ENCODE results near the gene GPSM1. TPM values are rescaled to one million over a fixed set of nuclear protein-coding genes. Genes with fewer than 3 reads are reported as not detected.

Gene GPSM1
- total RNA-seq, 1 experiment from 2014 or later = 26.4 TPM

DNA sequence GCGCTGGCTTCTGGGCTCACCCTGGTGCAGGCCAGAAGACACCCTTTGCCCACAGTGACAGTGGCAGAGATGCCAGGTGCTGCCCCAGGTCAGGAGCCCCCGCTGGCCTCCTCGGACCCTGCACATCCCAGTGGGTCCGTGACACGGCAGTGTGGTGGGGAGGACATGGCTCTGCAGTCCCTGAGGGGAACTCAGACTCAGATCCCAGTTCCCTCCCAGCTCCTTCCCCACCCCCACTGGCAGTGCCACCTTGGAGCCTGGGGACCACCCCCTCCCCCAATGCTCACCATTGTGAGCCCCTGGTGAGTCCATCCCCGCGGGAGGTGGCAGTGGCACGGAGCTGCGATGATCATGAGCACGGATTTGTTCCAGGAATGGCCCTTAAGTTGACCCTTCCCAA, 22.9 kb upstream of the GPSM1 start:
- no peak overlapping the region for H3K4me3 ChIP-seq (replicated peaks in 1 of 2; ENCODE audit: low read depth in 1 of 2, low read length in 2 of 2)
- H3K27ac ChIP-seq (ENCODE audit: low read depth, low read length) = no peak overlapping the region
- ATAC-seq (no peak), DNase-seq (ENCODE audit: low read depth, low spot score) (no peak)
- RAD21 ChIA-PET (ENCODE audit: low non-redundant PET in 1 of 2, low total read pairs in 2 of 2, uncharacterized antibody in 2 of 2, unreplicated experiment in 2 of 2) = no interaction called here
- H3K9me3 ChIP-seq (ENCODE audit: control insufficient read depth in 1 of 2, insufficient read depth in 1 of 2, low read depth in 1 of 2, low read length in 2 of 2) = peaks cover 0 to 5% of the 10 kb centered on the region in 2 experiments; a peak in 1 of 4 replicates
- no peaks in the 10 kb centered on the region for H3K27me3 ChIP-seq (ENCODE audit: insufficient read depth, low read length)
- no peaks in the 10 kb centered on the region for H4K20me1 ChIP-seq (ENCODE audit: insufficient read depth)
- POLR2A ChIA-PET = no interaction called here
- no TSS peak for BruUV-seq (replicated peaks)
- H3K4me2 ChIP-seq (ENCODE audit: low read length) = no peak overlapping the region
- intact Hi-C loops (cut with micrococcal nuclease) = no loop called here
- H3K9me2 ChIP-seq (ENCODE audit: insufficient read depth) = no peaks in the 10 kb centered on the region
- CTCF ChIA-PET = no interaction called here
- no peaks in the 10 kb centered on the region for H3K36me3 ChIP-seq (ENCODE audit: control insufficient read depth in 1 of 2, insufficient read depth in 2 of 2, low read length in 2 of 2)
- TF ChIP-seq ZNF274 (IDR thresholded peaks at IDR 0.05; ENCODE audit: low read depth, low read length) = no peak
- no peak overlapping the region for H3K9ac ChIP-seq (ENCODE audit: low read length)
- no peaks in the 10 kb centered on the region; a peak in 1 of 4 replicates for H3K4me1 ChIP-seq (ENCODE audit: control insufficient read depth in 1 of 2, insufficient read depth in 2 of 2, low read length in 2 of 2)
- no peak overlapping the region for H2AFZ ChIP-seq (ENCODE audit: low read depth, low read length, poor library complexity, severe bottlenecking)
- no peaks in the 10 kb centered on the region for H3K79me2 ChIP-seq (ENCODE audit: insufficient read depth, low read length)

GRCh38 chr9:136304981-136305380, 22.4 kb upstream of the GPSM1 start:
- Histone ChIP-seq H3K27me3 (ENCODE audit: insufficient read depth, low read length) (no peaks in the 10 kb centered on the region), H2AFZ (ENCODE audit: low read depth, low read length, poor library complexity, severe bottlenecking) (no peak overlapping the region), H3K4me2 (ENCODE audit: low read length) (no peak overlapping the region), H4K20me1 (ENCODE audit: insufficient read depth) (no peaks in the 10 kb centered on the region), H3K9ac (ENCODE audit: low read length) (no peak overlapping the region), H3K4me3 (replicated peaks in 1 of 2; ENCODE audit: low read depth in 1 of 2, low read length in 2 of 2) (no peak overlapping the region), H3K36me3 (ENCODE audit: control insufficient read depth in 1 of 2, insufficient read depth in 2 of 2, low read length in 2 of 2) (no peaks in the 10 kb centered on the region), H3K27ac (ENCODE audit: low read depth, low read length) (no peak overlapping the region), H3K9me2 (ENCODE audit: insufficient read depth) (no peaks in the 10 kb centered on the region), H3K9me3 (ENCODE audit: control insufficient read depth in 1 of 2, insufficient read depth in 1 of 2, low read depth in 1 of 2, low read length in 2 of 2) (peaks cover 0 to 5% of the 10 kb centered on the region in 2 experiments; a peak in 1 of 4 replicates), H3K4me1 (ENCODE audit: control insufficient read depth in 1 of 2, insufficient read depth in 2 of 2, low read length in 2 of 2) (no peaks in the 10 kb centered on the region; a peak in 1 of 4 replicates), H3K79me2 (ENCODE audit: insufficient read depth, low read length) (no peaks in the 10 kb centered on the region)
- ATAC-seq = no peak
- intact Hi-C loops (cut with micrococcal nuclease) = no loop called here
- no peak for DNase-seq (ENCODE audit: low read depth, low spot score)
- CTCF ChIA-PET = no interaction called here
- RAD21 ChIA-PET (ENCODE audit: low non-redundant PET in 1 of 2, low total read pairs in 2 of 2, uncharacterized antibody in 2 of 2, unreplicated experiment in 2 of 2) = no interaction called here
- POLR2A ChIA-PET = no interaction called here
- no TSS peak for BruUV-seq (replicated peaks)
- TF ChIP-seq ZNF274 (IDR thresholded peaks at IDR 0.05; ENCODE audit: low read depth, low read length) = no peak
- no peak for TF ChIP-seq MAX (IDR thresholded peaks at IDR 0.05)
- no peak for TF ChIP-seq CEBPB (IDR thresholded peaks at IDR 0.05; ENCODE audit: low read depth)
- TF ChIP-seq CBX3 (IDR thresholded peaks at IDR 0.05; ENCODE audit: low read depth) = no peak
- TF ChIP-seq SIN3A (IDR thresholded peaks at IDR 0.05; ENCODE audit: low read depth) = no peak
- TF ChIP-seq EZH2phosphoT487 (IDR thresholded peaks at IDR 0.05; ENCODE audit: borderline replicate concordance) = no peak
- no peak for TF ChIP-seq ZFX (IDR thresholded peaks at IDR 0.05)
- no peak for TF ChIP-seq RAD21 (IDR thresholded peaks at IDR 0.05; ENCODE audit: low read depth)
- TF ChIP-seq ELF1 (IDR thresholded peaks at IDR 0.05; ENCODE audit: borderline replicate concordance, low read depth) = no peak
- TF ChIP-seq CTCF (IDR thresholded peaks at IDR 0.05 in 2 of 3, conservative IDR thresholded peaks at IDR 0.05 in 1 of 3; ENCODE audit: borderline replicate concordance in 1 of 3, insufficient read depth in 1 of 3, low read depth in 2 of 3, low read length in 2 of 3) = no peak
- TF ChIP-seq POLR2A (IDR thresholded peaks at IDR 0.05; ENCODE audit: borderline replicate concordance, extremely low read depth, insufficient read depth, insufficient read length) = no peak
- no peak for TF ChIP-seq TCF7L2 (IDR thresholded peaks at IDR 0.05; ENCODE audit: borderline replicate concordance, extremely low read depth, insufficient read depth, insufficient read length)
- no peak for TF ChIP-seq SP1 (IDR thresholded peaks at IDR 0.05; ENCODE audit: low read depth)
- TF ChIP-seq EZH2 (IDR thresholded peaks at IDR 0.05) = no peak
- no peak for TF ChIP-seq ZBTB33 (IDR thresholded peaks at IDR 0.05; ENCODE audit: extremely low read depth, insufficient replicate concordance, low read length)
- no peak for TF ChIP-seq EGR1 (IDR thresholded peaks at IDR 0.05; ENCODE audit: low read depth)
- no peak for TF ChIP-seq JUND (IDR thresholded peaks at IDR 0.05)
- no peak for TF ChIP-seq SRF (IDR thresholded peaks at IDR 0.05; ENCODE audit: low read depth)

Data from HCT116 (cell line).